Endodermal cell (in vitro differentiated cells): ENCODE measurements around the gene EPHA6. TPM values are rescaled to one million over a fixed set of nuclear protein-coding genes. Genes with fewer than 3 reads are reported as not detected.

Experiments
- DNase-seq: peaks from one replicate; pipeline ENCODE4 v3.0.0-alpha.2; 2017
- H3K27ac ChIP-seq: 2 replicates; pipeline ENCODE4 v1.5.1; 2013; ENCODE audit warnings: mild to moderate bottlenecking, low read depth, low read length, moderate library complexity
- H3K27me3 ChIP-seq: 2 replicates; pipeline ENCODE4 v1.6.1; 2013; ENCODE audit warnings: mild to moderate bottlenecking, low read length, moderate library complexity; ENCODE audit not compliant: insufficient read depth, control insufficient read depth, poor library complexity, severe bottlenecking
- H3K36me3 ChIP-seq: 2 replicates; pipeline ENCODE4 v1.7.0; 2013; ENCODE audit warnings: mild to moderate bottlenecking, low read length, moderate library complexity; ENCODE audit not compliant: control insufficient read depth, insufficient read depth
- H3K4me1 ChIP-seq: one replicate; pipeline ENCODE4 v1.7.0; 2013; ENCODE audit warnings: low read length; ENCODE audit not compliant: control insufficient read depth, insufficient read depth
- H3K4me3 ChIP-seq: 2 replicates; pipeline ENCODE4 v1.5.1; 2013; ENCODE audit warnings: mild to moderate bottlenecking, low read length, moderate library complexity
- H3K9ac ChIP-seq: 2 replicates; pipeline ENCODE4 v1.6.1; 2013; ENCODE audit warnings: mild to moderate bottlenecking, low read length, moderate library complexity; ENCODE audit not compliant: poor library complexity, severe bottlenecking; ENCODE audit errors: extremely low read depth
- H3K9me3 ChIP-seq: 2 replicates; pipeline ENCODE4 v1.6.1; 2013; ENCODE audit warnings: mild to moderate bottlenecking, low read length, moderate library complexity; ENCODE audit not compliant: control insufficient read depth
- H3K27ac Mint-ChIP-seq: 2 replicates; pipeline ENCODE4 v1.8.0; 2020; ENCODE audit warnings: mixed read lengths
- H3K27me3 Mint-ChIP-seq: 2 replicates; pipeline ENCODE4 v1.8.0; 2021; ENCODE audit warnings: mild to moderate bottlenecking, mixed read lengths; ENCODE audit not compliant: insufficient read depth
- H3K36me3 Mint-ChIP-seq: 2 replicates; pipeline ENCODE4 v1.8.0; 2020; ENCODE audit warnings: low read depth, mixed read lengths
- H3K4me1 Mint-ChIP-seq: 2 replicates; pipeline ENCODE4 v1.8.0; 2020; ENCODE audit warnings: mixed read lengths
- H3K4me3 Mint-ChIP-seq: 2 replicates; pipeline ENCODE4 v1.8.0; 2020; ENCODE audit warnings: mild to moderate bottlenecking, moderate library complexity, mixed read lengths
- H3K9me3 Mint-ChIP-seq: 2 replicates; pipeline ENCODE4 v1.8.0; 2020; ENCODE audit warnings: mild to moderate bottlenecking, mixed read lengths
- CTCF ChIP-seq: fragments of 200-600 bp; sonication (generic); conservative IDR thresholded peaks from 2 replicates; pipeline ENCODE4 v1.5.0; 2021; ENCODE audit warnings: antibody characterized with exemption, mild to moderate bottlenecking
- WGBS, 2 experiments: methylation state at CpG; one replicate each; pipeline versions ENCODE4 v1.1.5 to v1.1.7; 2013; ENCODE audit warnings: missing lambda C conversion rate in 2 of 2, mixed read lengths in 1 of 2; ENCODE audit not compliant: insufficient coverage in 1 of 2, insufficient read length in 1 of 2; 5-methylcytosine and 5-hydroxymethylcytosine counted together
- total RNA-seq, 2 donors: library from RNA; stranded (reverse); fragmentation: NEBNext Ultra II Directional in 1 of 2; extraction: Animal tissue kit (Norgen Biotek cat#: 25700) in 1 of 2; gene quantifications; 2 replicates in 1 of 2; 3 replicates in 1 of 2; pipeline ENCODE4 v1.2.1, GENCODE V29; 2021

EPHA6 gene
- total RNA-seq, 2 donors from 2014 or later: 4.6 to 12.2 TPM

- H3K9me3 Mint-ChIP-seq: no peaks in the 10 kb centered on the region
- H3K27me3 ChIP-seq: no peaks in the 10 kb centered on the region
- H3K4me1 Mint-ChIP-seq: no peaks in the 10 kb centered on the region
- H3K4me3 Mint-ChIP-seq: no peak overlapping the region
- H3K27ac ChIP-seq: no peak overlapping the region
- no peak overlapping the region for H3K9ac ChIP-seq
- no peak overlapping the region for H3K4me3 ChIP-seq
- DNase-seq: no peak
- H3K36me3 ChIP-seq: no peaks in the 10 kb centered on the region
- no peaks in the 10 kb centered on the region for H3K4me1 ChIP-seq
- H3K36me3 Mint-ChIP-seq: no peaks in the 10 kb centered on the region
- H3K27ac Mint-ChIP-seq: no peak overlapping the region
- TF ChIP-seq CTCF: no peak
- H3K27me3 Mint-ChIP-seq: no peaks in the 10 kb centered on the region
- H3K9me3 ChIP-seq: no peaks in the 10 kb centered on the region
Observed at GRCh38 chr3:97409612-97410011, 595.2 kb downstream of the EPHA6 start.

DNA sequence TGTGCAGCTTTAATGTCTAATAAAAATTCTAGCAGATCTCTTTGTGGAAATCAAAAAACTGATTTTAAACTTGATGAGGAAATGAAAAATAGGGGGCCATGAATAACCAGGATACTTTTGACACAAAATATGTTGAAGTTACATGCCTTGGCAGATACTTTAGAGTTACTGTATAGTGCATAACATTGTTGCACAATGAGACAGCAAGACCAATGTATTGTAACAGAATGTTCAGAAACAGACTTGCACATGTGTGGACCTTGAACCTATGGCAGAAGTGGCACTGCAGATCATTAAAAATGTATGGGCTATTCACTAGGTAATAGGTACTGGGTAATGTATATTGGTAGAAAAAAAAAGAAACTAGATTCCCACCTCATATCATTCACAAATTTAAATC is 607.2 kb downstream of the EPHA6 start:
- Mint-ChIP-seq H3K4me3 (no peak overlapping the region), H3K27me3 (no peaks in the 10 kb centered on the region), H3K4me1 (no peaks in the 10 kb centered on the region), H3K27ac (no peak overlapping the region), H3K9me3 (peaks cover 37% of the 10 kb centered on the region), H3K36me3 (peaks cover 15% of the 10 kb centered on the region)
- no peaks in the 10 kb centered on the region for H3K27me3 ChIP-seq
- no peak for DNase-seq
- H3K36me3 ChIP-seq: no peaks in the 10 kb centered on the region
- no peaks in the 10 kb centered on the region for H3K4me1 ChIP-seq
- H3K4me3 ChIP-seq: no peak overlapping the region
- TF ChIP-seq CTCF: no peak
- H3K9ac ChIP-seq: no peak overlapping the region
- no peaks in the 10 kb centered on the region for H3K9me3 ChIP-seq
- no peak overlapping the region for H3K27ac ChIP-seq

- DNase-seq: no peak
- no peak overlapping the region for H3K4me3 ChIP-seq
- no peaks in the 10 kb centered on the region for H3K36me3 ChIP-seq
- no peak for TF ChIP-seq CTCF
- no peak overlapping the region for H3K9ac ChIP-seq
- H3K9me3 Mint-ChIP-seq: peaks cover 48% of the 10 kb centered on the region
- H3K27me3 ChIP-seq: no peaks in the 10 kb centered on the region
- no peaks in the 10 kb centered on the region for H3K27me3 Mint-ChIP-seq
- no peaks in the 10 kb centered on the region for H3K9me3 ChIP-seq
- WGBS, 2 experiments: 92 to 100% methylated on average over 6 of the region's 6 CpGs
- H3K27ac ChIP-seq: no peak overlapping the region
- no peak overlapping the region for H3K4me3 Mint-ChIP-seq
- H3K27ac Mint-ChIP-seq: no peak overlapping the region
- H3K4me1 ChIP-seq: no peaks in the 10 kb centered on the region
- no peaks in the 10 kb centered on the region for H3K4me1 Mint-ChIP-seq
- H3K36me3 Mint-ChIP-seq: peaks cover 15% of the 10 kb centered on the region
Observed at GRCh38 chr3:97425002-97425401, 610.6 kb downstream of the EPHA6 start.
